Testis (tissue), 3 donors: ENCODE results near the gene PTDSS2. TPM values are rescaled to one million over a fixed set of nuclear protein-coding genes. Genes with fewer than 3 reads are reported as not detected.

Source experiments
- DNase-seq: peaks from one replicate; pipeline ENCODE4 v3.0.0-alpha.2; 2019
- H3K27ac ChIP-seq, 2 donors: fragments of 200-600 bp; sonication (generic); one replicate each; pipeline ENCODE4 v1.5.1; 2019
- H3K27me3 ChIP-seq: fragments of 200-600 bp; sonication (generic); one replicate; pipeline ENCODE4 v1.5.1; 2019
- H3K36me3 ChIP-seq: fragments of 200-600 bp; sonication (generic); one replicate; pipeline ENCODE4 v1.5.1; 2017; ENCODE audit warnings: low read depth; ENCODE audit errors: missing control alignments
- H3K4me1 ChIP-seq: fragments of 200-600 bp; sonication (generic); one replicate; pipeline ENCODE4 v1.5.1; 2019
- H3K4me3 ChIP-seq, 2 donors: fragments of 200-600 bp; sonication (generic); one replicate each; pipeline ENCODE4 v1.5.1; 2017 to 2019
- H3K9me3 ChIP-seq: fragments of 200-600 bp; sonication (generic); one replicate; pipeline ENCODE4 v1.5.1; 2017
- POLR2A ChIP-seq: fragments of 450-650 bp; IDR thresholded peaks from one replicate; pipeline ENCODE4 v1.6.1; 2017; ENCODE audit warnings: antibody characterized with exemption, mild to moderate bottlenecking, moderate library complexity
- WGBS, 2 donors: methylation state at CpG; one replicate each; pipeline ENCODE4 v1.1.5; 2018; 5-methylcytosine and 5-hydroxymethylcytosine counted together
- intact Hi-C: fragments of 100-400 bp; cut with DNase I; formaldehyde crosslinking; loops from one replicate; pipeline ENCODE4 v1.15.1; 2023; ENCODE audit warnings: low total_unique reads
- polyA plus RNA-seq: library from polyadenylated mRNA; stranded (reverse); fragments of 350-450 nt; fragmentation: Illumina TruSeq; extraction: RNeasy Lipid Tissue Mini Kit (QIAGEN cat#74804); gene quantifications from one replicate; pipeline ENCODE4 v1.2.3, GENCODE V29; 2014; ENCODE audit warnings: low read depth, low replicate concordance; ENCODE audit not compliant: insufficient read depth
- total RNA-seq, 2 donors: library from RNA; depleted of rRNA; stranded (reverse); fragments of >200 nt; gene quantifications; one replicate each; pipeline ENCODE4 v1.2.3, GENCODE V29; 2016
- TF ChIP-seq, protein P1 (sequence below), 3 experiments: fragments of 450-650 bp in 2 of 3; fragments of 200-600 bp in 1 of 3; sonication (generic) in 1 of 3; IDR thresholded peaks; one replicate each; pipeline ENCODE4 v1.5.1; 2016 to 2019; ENCODE audit warnings: antibody characterized with exemption in 3 of 3, mild to moderate bottlenecking in 2 of 3, moderate library complexity in 1 of 3

The PTDSS2 gene
- total and polyA plus RNA-seq, 3 donors from 2014 or later = 107 to 160 (median 116) TPM

DNA sequence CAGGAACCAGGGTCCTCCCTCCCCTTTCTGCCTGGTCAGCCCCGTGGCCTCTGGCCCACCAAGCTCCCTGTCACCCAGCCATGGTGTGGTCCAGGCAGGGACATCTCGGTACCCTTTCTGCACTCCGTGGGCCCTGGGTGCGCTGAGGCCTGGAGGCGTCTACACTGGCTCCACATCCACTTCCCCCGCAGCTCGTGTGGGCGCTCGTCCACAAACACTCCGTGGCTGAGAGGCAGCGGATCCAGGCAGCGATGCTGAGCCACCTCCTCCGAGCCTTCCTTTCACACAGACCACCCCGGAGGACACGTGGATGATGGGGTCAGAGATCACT is 40.8 kb downstream of the PTDSS2 start:
- H3K36me3 ChIP-seq = no peaks in the 10 kb centered on the region
- 85 to 91% methylated on average over 12 to 15 of the region's 15 CpGs for WGBS, 2 donors

DNA sequence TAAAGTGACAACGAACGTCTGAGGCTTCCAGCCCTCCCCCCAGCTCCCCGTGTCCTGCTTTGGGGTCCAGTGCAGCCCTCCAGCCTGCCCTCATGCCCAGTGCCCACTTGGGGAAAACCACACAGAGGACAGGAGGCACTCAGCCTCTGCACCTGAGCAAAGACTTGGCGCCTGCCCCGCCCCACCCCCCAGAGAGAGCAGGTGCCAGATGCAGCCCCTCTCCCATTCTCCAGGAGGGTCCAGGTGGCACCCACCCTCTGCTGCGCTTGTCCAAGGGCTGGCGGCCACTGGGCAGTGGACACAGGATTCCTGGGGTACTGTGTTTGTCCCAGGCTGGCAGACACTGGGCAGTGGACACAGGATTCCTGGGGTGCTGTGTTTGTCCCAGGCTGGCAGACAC is 41.3 kb downstream of the PTDSS2 start:
- H3K36me3 ChIP-seq = no peaks in the 10 kb centered on the region
- H3K27ac ChIP-seq = no peak overlapping the region
- H3K4me3 ChIP-seq = no peak overlapping the region
- no peaks in the 10 kb centered on the region for H3K27me3 ChIP-seq
- DNase-seq = no peak
- H3K9me3 ChIP-seq = no peaks in the 10 kb centered on the region
- TF ChIP-seq, protein P1, sequence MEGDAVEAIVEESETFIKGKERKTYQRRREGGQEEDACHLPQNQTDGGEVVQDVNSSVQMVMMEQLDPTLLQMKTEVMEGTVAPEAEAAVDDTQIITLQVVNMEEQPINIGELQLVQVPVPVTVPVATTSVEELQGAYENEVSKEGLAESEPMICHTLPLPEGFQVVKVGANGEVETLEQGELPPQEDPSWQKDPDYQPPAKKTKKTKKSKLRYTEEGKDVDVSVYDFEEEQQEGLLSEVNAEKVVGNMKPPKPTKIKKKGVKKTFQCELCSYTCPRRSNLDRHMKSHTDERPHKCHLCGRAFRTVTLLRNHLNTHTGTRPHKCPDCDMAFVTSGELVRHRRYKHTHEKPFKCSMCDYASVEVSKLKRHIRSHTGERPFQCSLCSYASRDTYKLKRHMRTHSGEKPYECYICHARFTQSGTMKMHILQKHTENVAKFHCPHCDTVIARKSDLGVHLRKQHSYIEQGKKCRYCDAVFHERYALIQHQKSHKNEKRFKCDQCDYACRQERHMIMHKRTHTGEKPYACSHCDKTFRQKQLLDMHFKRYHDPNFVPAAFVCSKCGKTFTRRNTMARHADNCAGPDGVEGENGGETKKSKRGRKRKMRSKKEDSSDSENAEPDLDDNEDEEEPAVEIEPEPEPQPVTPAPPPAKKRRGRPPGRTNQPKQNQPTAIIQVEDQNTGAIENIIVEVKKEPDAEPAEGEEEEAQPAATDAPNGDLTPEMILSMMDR (IDR thresholded peaks at IDR 0.05) = no peak
- TF ChIP-seq POLR2A = no peak
- WGBS, 2 donors = 79 to 86% methylated on average over 3 to 7 of the region's 7 CpGs
- intact Hi-C loops = no loop called here
- peaks cover 5% of the 10 kb centered on the region for H3K4me1 ChIP-seq

More for the DNA sequence above, 40.8 kb downstream of the PTDSS2 start:
- H3K9me3 ChIP-seq = no peaks in the 10 kb centered on the region
- no peaks in the 10 kb centered on the region for H3K27me3 ChIP-seq
- TF ChIP-seq POLR2A = no peak
- TF ChIP-seq, protein P1 (IDR thresholded peaks at IDR 0.05) = no peak
- intact Hi-C loops = no loop called here
- no peak overlapping the region for H3K4me3 ChIP-seq
- H3K4me1 ChIP-seq = peaks cover 2% of the 10 kb centered on the region
- no peak for DNase-seq
- no peak overlapping the region for H3K27ac ChIP-seq

GRCh38 chr11:492427-493226 is 42.5 kb downstream of the PTDSS2 start:
- TF ChIP-seq, protein P1 (IDR thresholded peaks at IDR 0.05) = no peak
- no peak for TF ChIP-seq POLR2A
- 80 to 83% methylated on average over 25 to 32 of the region's 32 CpGs for WGBS, 2 donors
- intact Hi-C loops = no loop called here
- H3K36me3 ChIP-seq = no peaks in the 10 kb centered on the region
- H3K4me3 ChIP-seq = no peak overlapping the region
- H3K4me1 ChIP-seq = peaks cover 7% of the 10 kb centered on the region
- H3K9me3 ChIP-seq = no peaks in the 10 kb centered on the region
- H3K27ac ChIP-seq = no peak overlapping the region
- H3K27me3 ChIP-seq = no peaks in the 10 kb centered on the region
- no peak for DNase-seq

DNA sequence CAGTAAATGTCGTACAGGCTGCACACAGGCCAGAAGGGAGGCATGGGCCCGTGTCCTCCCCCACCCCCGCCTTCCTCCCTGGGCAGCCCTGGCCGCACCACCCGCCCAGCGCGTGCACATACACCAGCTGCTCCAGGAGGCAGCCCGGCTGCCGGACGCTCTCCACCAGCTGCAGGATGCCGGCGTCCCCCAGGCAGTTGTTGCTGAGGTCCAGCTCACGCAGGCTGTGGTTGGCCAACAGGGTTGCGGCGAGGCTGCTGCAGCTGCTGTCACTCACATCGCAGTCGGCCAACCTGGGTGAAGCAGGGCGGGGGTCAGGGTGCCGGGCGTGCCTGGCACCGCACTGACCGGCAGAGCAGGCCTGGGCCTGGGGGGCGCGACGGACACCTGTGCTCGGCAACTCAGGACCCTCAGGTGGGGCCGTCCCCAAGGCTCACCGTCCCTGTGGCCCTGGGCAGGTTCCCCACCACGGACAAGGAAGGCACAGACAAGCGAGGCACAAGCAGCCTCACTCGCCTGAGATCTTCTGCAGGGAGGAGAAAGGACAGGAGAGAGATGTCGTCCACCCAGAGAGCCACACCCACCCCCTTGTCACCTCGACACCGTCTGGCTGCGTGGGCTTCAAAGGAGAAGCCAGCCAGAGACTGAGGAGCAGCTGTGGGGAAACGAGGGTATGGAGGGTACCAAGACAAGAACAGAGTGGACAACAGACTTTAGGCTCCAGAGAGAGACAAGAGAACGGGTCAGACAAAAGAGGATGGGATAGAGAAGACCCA is 44.9 kb downstream of the PTDSS2 start:
- Histone ChIP-seq H3K4me1 (peaks cover 7% of the 10 kb centered on the region), H3K27me3 (no peaks in the 10 kb centered on the region), H3K36me3 (no peaks in the 10 kb centered on the region), H3K9me3 (no peaks in the 10 kb centered on the region), H3K4me3 (no peak overlapping the region), H3K27ac (no peak overlapping the region)
- TF ChIP-seq POLR2A = no peak
- TF ChIP-seq, protein P1 (IDR thresholded peaks at IDR 0.05) = no peak
- WGBS, 2 donors = 69 to 83% methylated on average over 4 to 37 of the region's 37 CpGs
- intact Hi-C loops = no loop called here
- no peak for DNase-seq
